ENCODE measurements around the gene EFEMP1. TPM values are rescaled to one million over a fixed set of nuclear protein-coding genes. Genes with fewer than 3 reads are reported as not detected.
A peak's percentile ranks its signal among the peaks of the same experiment; 100 is the strongest.

EFEMP1 gene
- total and polyA plus RNA-seq, 10 of the 15 experiments (the other 5 are each of a cell fraction or from before 2014, with no cell fraction given) = 0.27 to 1.2 (median 0.35) TPM; not detected in 6

- H3K79me2 ChIP-seq (ENCODE audit: control insufficient read depth, insufficient read depth, low read length) = no peaks in the 10 kb centered on the region
- H2AFZ ChIP-seq (ENCODE audit: control insufficient read depth, low read depth, low read length) = no peak overlapping the region
- ChIA-PET CTCF (interaction anchor here (3.3 kb wide), 1 partner anchor 216 kb away, joined by 13 read pairs; no protein-coding TSS in a partner anchor), SMC1A (ENCODE audit: uncharacterized antibody, unreplicated experiment) (interaction anchor here (0.7 to 1.2 kb wide), 2 partner anchors 14 to 15 kb away, joined by 3 read pairs; no protein-coding TSS in a partner anchor), POLR2A (no interaction called here), RAD21 (ENCODE audit: unreplicated experiment) (no interaction called here)
- H3K4me3 ChIP-seq = no peak overlapping the region
- H4K20me1 ChIP-seq (ENCODE audit: control insufficient read depth, insufficient read depth) = no peaks in the 10 kb centered on the region
- no peaks in the 10 kb centered on the region for H3K4me1 ChIP-seq (ENCODE audit: control insufficient read depth, insufficient read depth, low read length)
- no peak overlapping the region for H3K4me2 ChIP-seq (ENCODE audit: control insufficient read depth, insufficient read depth)
- H3K27ac ChIP-seq (ENCODE audit: control insufficient read depth, insufficient read depth) = no peak overlapping the region
- no peaks in the 10 kb centered on the region for H3K9me3 ChIP-seq (replicated peaks; ENCODE audit: control insufficient read depth, insufficient read depth, low read length)
- WGBS (ENCODE audit: insufficient coverage, insufficient replicate concordance, low lambda C conversion rate, missing lambda C conversion rate) = 0% methylated on average over 2 of the region's 2 CpGs
- no TSS peak for BruUV-seq (replicated peaks)
- no peaks in the 10 kb centered on the region for H3K36me3 ChIP-seq (ENCODE audit: control insufficient read depth in 2 of 2, insufficient read depth in 2 of 2, low read length in 1 of 2)
- no peak for DNase-seq (ENCODE audit: low read depth, low spot score)
- TF ChIP-seq PML (IDR thresholded peaks at IDR 0.05; ENCODE audit: low read length) = no peak
- no peak for TF ChIP-seq REST (IDR thresholded peaks at IDR 0.05; ENCODE audit: low read depth, low read length)
- TF ChIP-seq SREBF1 (IDR thresholded peaks at IDR 0.05; ENCODE audit: low read length) = no peak
- TF ChIP-seq POLR2AphosphoS5 (IDR thresholded peaks at IDR 0.05; ENCODE audit: low read length) = no peak
- in situ Hi-C loops (cut with MboI) (no loop called here), intact Hi-C loops (cut with micrococcal nuclease; ENCODE audit: unreplicated experiment) (no loop called here)
- ATAC-seq = no peak
- no peak for FAIRE-seq
- no peak overlapping the region for H3K9ac ChIP-seq (ENCODE audit: control insufficient read depth, insufficient read depth, low read length)
- no peaks in the 10 kb centered on the region; a peak in 1 of 4 replicates for H3K27me3 ChIP-seq (replicated peaks in 1 of 2; ENCODE audit: control insufficient read depth in 2 of 2, insufficient read depth in 2 of 2, low read length in 1 of 2)
These were observed 10.8 kb upstream of the EFEMP1 start for GRCh38 chr2:55934337-55934736.

- RAD21 ChIA-PET (ENCODE audit: unreplicated experiment) = no interaction called here
- ATAC-seq = peak; percentile 72
- H3K27ac ChIP-seq (ENCODE audit: control insufficient read depth, insufficient read depth) = no peak overlapping the region
- 0% methylated on average over 3 of the region's 3 CpGs for WGBS (ENCODE audit: insufficient coverage, insufficient replicate concordance, low lambda C conversion rate, missing lambda C conversion rate)
- no peak overlapping the region for H3K4me3 ChIP-seq
- intact Hi-C loops (cut with micrococcal nuclease; ENCODE audit: unreplicated experiment) (no loop called here), in situ Hi-C loops (cut with MboI) (no loop called here)
- H3K4me1 ChIP-seq (ENCODE audit: control insufficient read depth, insufficient read depth, low read length) = no peaks in the 10 kb centered on the region
- SMC1A ChIA-PET (ENCODE audit: uncharacterized antibody, unreplicated experiment) = no interaction called here
- H3K9me3 ChIP-seq (replicated peaks; ENCODE audit: control insufficient read depth, insufficient read depth, low read length) = no peaks in the 10 kb centered on the region
- H3K4me2 ChIP-seq (ENCODE audit: control insufficient read depth, insufficient read depth) = no peak overlapping the region
- H2AFZ ChIP-seq (ENCODE audit: control insufficient read depth, low read depth, low read length) = no peak overlapping the region
- BruUV-seq (replicated peaks) = no TSS peak
- DNase-seq (ENCODE audit: low read depth, low spot score) = no peak
- CTCF ChIA-PET = interaction anchor here (1.8 to 3.3 kb wide), 2 partner anchors 28 to 215 kb away, joined by 5 to 13 read pairs; no protein-coding TSS in a partner anchor
- no peaks in the 10 kb centered on the region for H4K20me1 ChIP-seq (ENCODE audit: control insufficient read depth, insufficient read depth)
- POLR2A ChIA-PET = no interaction called here
- H3K36me3 ChIP-seq (ENCODE audit: control insufficient read depth in 2 of 2, insufficient read depth in 2 of 2, low read length in 1 of 2) = no peaks in the 10 kb centered on the region
- FAIRE-seq = no peak
- H3K27me3 ChIP-seq (replicated peaks in 1 of 2; ENCODE audit: control insufficient read depth in 2 of 2, insufficient read depth in 2 of 2, low read length in 1 of 2) = no peaks in the 10 kb centered on the region; a peak in 1 of 4 replicates
- no peak overlapping the region for H3K9ac ChIP-seq (ENCODE audit: control insufficient read depth, insufficient read depth, low read length)
- no peaks in the 10 kb centered on the region for H3K79me2 ChIP-seq (ENCODE audit: control insufficient read depth, insufficient read depth, low read length)
- TF ChIP-seq NKRF (conservative IDR thresholded peaks at IDR 0.05) (no peak), GATAD2B (conservative IDR thresholded peaks at IDR 0.05; ENCODE audit: low read depth) (no peak), NR2F1 (conservative IDR thresholded peaks at IDR 0.05) (no peak), BCL3 (IDR thresholded peaks at IDR 0.05; ENCODE audit: borderline replicate concordance, insufficient read depth, low read depth, low read length, poor library complexity, severe bottlenecking) (no peak), MAX (IDR thresholded peaks at IDR 0.05; ENCODE audit: low read depth, low read length) (no peak), KLF5 (IDR thresholded peaks at IDR 0.05; ENCODE audit: partially characterized antibody) (no peak), IRF4 (IDR thresholded peaks at IDR 0.05; ENCODE audit: low read depth, low read length) (no peak)
These were observed 9.3 kb upstream of the EFEMP1 start for GRCh38 chr2:55932843-55933242.
